Sciatic nerve (tissue), 2 donors: ENCODE data around the gene COL8A1. TPM values are rescaled to one million over a fixed set of nuclear protein-coding genes. Genes with fewer than 3 reads are reported as not detected.

Experiments
- ATAC-seq: fragments of 200-7000 bp; cut with Tn5 transposase; one replicate; pipeline ENCODE4 v1.9.1; 2020; ENCODE audit warnings: mild to moderate bottlenecking, moderate library complexity
- DNase-seq: peaks from one replicate; pipeline ENCODE4 v3.0.0-alpha.2; 2020; ENCODE audit warnings: low spot score
- intact Hi-C: fragments of 100-400 bp; cut with DNase I; formaldehyde crosslinking; loops from one replicate; pipeline ENCODE4 v1.14.2; 2022
- total RNA-seq: library from RNA; stranded (reverse); fragmentation: NEBNext Ultra II Directional; extraction: Animal tissue kit (Norgen Biotek cat#: 25700); gene quantifications from one replicate; pipeline ENCODE4 v1.2.1, GENCODE V29; 2021
- donor health status: DM: no; HTN: no; CAD: no.
- donor health status: DM: no; HTN: no; CAD: no.

The COL8A1 gene
- total RNA-seq, 1 donor from 2014 or later, result 114 TPM

DNA sequence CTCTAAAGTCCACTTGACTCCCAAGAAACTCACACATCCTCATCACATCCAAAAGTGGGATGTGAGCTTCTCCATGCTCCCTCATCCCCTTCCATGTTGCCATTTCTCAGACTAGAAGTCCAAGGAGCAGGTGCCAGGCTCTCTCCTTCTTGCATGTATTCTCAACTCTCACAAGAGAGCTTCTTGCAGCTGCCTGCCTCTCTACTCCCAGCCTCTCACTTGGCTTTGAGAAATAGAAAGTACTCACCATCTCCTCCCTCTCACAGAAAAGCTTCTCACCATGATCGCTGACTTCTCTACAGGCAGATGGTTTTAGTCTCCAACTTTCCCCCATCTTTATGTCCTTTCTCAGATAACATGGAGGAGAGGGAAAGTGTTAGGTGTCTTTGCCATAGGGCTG, 26.6 kb downstream of the COL8A1 start:
- intact Hi-C loops, result no loop called here
- no peak for DNase-seq
- no peak for ATAC-seq

GRCh38 chr3:99666201-99666600, 27.8 kb downstream of the COL8A1 start:
- ATAC-seq, result peak; percentile 62
- no peak for DNase-seq
- intact Hi-C loops, result no loop called here

GRCh38 chr3:99668044-99668443, 29.6 kb downstream of the COL8A1 start:
- ATAC-seq (no peak), DNase-seq (no peak)
- intact Hi-C loops, result no loop called here

DNA sequence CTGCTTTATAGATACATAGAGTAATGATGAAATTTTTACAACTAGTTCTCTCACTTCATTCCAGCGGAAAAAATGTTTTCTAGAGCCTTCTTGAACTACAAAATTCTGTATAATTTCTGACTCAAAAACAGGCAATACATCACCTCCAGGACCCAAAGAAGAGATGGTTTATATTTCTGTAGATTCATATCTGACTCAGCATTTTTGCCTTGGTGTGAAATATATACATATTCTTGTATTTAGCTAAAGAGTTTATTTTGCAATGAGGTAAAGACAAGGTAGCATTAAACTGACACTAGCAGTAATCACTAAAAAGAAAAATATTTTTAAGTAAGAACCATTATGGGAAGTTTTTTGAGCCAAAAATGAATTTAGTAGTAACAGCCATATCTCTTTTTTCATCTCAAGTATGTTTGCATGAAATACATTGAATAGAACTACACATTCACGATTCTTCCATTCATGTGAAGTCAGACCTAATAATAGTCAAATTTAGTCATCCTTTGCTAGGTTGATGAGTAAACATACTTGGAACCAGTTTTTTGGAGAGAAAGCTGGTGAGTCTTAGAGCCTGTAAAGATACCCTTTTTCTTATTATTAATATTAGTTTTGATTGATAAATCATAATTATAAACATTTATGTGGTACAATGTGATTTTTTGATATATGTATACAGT, 31.6 kb downstream of the COL8A1 start:
- ATAC-seq, result no peak
- no peak for DNase-seq
- intact Hi-C loops, result no loop called here

GRCh38 chr3:99670556-99670950, 32.2 kb downstream of the COL8A1 start:
- ATAC-seq, result no peak
- intact Hi-C loops, result no loop called here

GRCh38 chr3:99674086-99674789, 35.8 kb downstream of the COL8A1 start:
- peak; percentile 47 for ATAC-seq
- intact Hi-C loops, result no loop called here
- no peak for DNase-seq

More at GRCh38 chr3:99670556-99670950, 32.2 kb downstream of the COL8A1 start:
- no peak for DNase-seq

- ATAC-seq, result peak; percentile 92
These were observed 39.6 kb downstream of the COL8A1 start for GRCh38 chr3:99678023-99678422.

GRCh38 chr3:99678896-99679295, 40.5 kb downstream of the COL8A1 start:
- peak; percentile 25 for ATAC-seq
- no peak for DNase-seq
- intact Hi-C loops, result no loop called here

More at GRCh38 chr3:99678023-99678422, 39.6 kb downstream of the COL8A1 start:
- intact Hi-C loops, result no loop called here
- DNase-seq, result no peak

GRCh38 chr3:99681512-99681911, 43.1 kb downstream of the COL8A1 start:
- intact Hi-C loops, result no loop called here
- ATAC-seq, result no peak
- DNase-seq, result no peak

DNA sequence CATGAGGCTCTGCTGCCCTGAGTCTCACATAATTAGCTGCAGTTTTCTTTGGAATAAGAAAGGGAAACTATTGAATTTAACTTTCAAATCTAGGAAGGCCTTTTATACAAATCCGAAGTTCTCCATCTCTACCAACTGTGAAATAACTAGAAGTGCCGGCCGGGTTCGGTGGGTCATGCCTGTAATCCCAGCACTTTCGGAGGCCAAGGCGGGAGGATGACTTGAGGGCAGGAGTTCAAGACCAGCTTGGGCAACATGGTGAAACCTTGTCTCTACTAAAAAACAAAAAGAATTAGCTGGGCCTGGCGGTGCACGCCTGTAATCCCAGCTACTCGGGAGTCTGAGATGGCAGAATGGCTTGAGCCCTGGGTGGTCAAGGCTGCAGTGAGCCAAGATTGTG, 43.6 kb downstream of the COL8A1 start:
- ATAC-seq (no peak), DNase-seq (no peak)
- intact Hi-C loops, result no loop called here

GRCh38 chr3:99683465-99683864, 45.1 kb downstream of the COL8A1 start:
- DNase-seq, result no peak
- no peak for ATAC-seq
- intact Hi-C loops, result no loop called here

- ATAC-seq, result no peak
- intact Hi-C loops, result no loop called here
- no peak for DNase-seq
These were observed 45.5 kb downstream of the COL8A1 start for GRCh38 chr3:99683876-99684275.

GRCh38 chr3:99684644-99685043, 46.2 kb downstream of the COL8A1 start:
- ATAC-seq, result peak; percentile 20
- intact Hi-C loops, result no loop called here
- no peak for DNase-seq

DNA sequence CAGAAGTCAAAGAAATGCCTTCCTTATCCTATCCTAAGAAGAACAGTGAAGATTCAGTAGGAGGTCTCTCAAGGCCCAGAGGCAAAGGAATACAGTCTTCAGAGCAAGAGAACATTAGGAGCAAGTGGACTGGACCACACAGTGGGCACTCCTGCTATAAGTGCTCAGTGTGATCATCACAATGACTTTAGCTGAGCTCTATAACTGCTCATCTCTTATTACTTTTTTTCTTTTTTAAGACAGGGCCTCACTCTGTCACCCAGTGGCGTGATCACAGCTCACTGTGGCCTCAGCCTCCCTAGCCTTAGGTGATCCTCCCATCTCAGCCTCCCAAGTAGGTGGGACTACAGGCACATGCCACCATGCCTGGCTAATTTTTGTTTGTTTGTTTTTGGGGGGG, 48.1 kb downstream of the COL8A1 start:
- ATAC-seq, result no peak
- DNase-seq, result no peak
- intact Hi-C loops, result no loop called here

GRCh38 chr3:99686955-99687612, 48.7 kb downstream of the COL8A1 start:
- ATAC-seq (peak; percentile 64), DNase-seq (peak; percentile 82)
- intact Hi-C loops, result no loop called here

GRCh38 chr3:99690761-99691369, 52.5 kb downstream of the COL8A1 start:
- intact Hi-C loops, result no loop called here
- ATAC-seq (no peak), DNase-seq (no peak)

DNA sequence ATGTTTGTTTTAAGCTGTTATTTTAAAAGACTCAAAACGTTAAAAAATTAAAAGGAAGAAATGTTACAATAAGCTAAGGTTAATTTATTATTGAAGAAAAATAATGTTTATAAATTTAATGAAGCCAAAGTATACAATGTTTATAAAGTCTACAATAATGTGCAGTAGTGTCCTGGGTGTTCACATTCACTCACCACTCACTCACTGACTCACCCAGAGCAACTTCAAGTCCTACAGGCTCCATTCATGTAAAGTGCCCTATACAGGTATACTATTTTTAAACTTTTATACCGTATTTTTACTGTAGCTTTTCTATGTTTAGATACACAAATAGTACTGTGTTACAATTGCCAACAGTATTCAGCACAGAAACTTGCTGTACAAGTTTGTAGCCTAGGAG, 55.2 kb downstream of the COL8A1 start:
- DNase-seq (no peak), ATAC-seq (no peak)
- intact Hi-C loops, result no loop called here

GRCh38 chr3:99696497-99696896, 58.1 kb downstream of the COL8A1 start:
- DNase-seq (no peak), ATAC-seq (no peak)
- intact Hi-C loops, result no loop called here

DNA sequence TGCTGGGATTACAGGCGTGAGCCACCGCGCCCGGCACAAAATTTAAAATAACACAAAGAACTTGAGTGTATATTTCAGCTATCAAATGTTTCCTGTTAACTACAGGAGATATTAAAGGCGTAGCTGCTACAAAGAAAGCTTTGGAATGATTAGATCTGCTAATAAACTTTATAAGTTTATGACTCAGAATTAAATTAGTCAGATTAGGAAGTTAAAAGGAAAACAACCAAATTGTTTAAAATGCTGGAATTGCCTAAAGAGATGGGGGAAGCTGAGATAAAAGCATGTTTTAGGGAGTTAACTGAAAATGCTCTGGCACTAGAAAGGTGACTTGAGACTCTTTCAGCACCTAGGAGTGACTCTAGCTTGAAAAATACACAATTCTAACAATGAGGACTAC, 58.9 kb downstream of the COL8A1 start:
- intact Hi-C loops, result no loop called here
- no peak for DNase-seq
- ATAC-seq, result no peak

GRCh38 chr3:99698932-99699331, 60.5 kb downstream of the COL8A1 start:
- no peak for DNase-seq
- no peak for ATAC-seq
- intact Hi-C loops, result no loop called here
